Neural cell (in vitro differentiated cells): Measurements from ENCODE around the gene TXLNG. TPM values are rescaled to one million over a fixed set of nuclear protein-coding genes. Genes with fewer than 3 reads are reported as not detected.

Source experiments
- H2AFZ ChIP-seq: fragments of 200-600, 300-800 bp; sonication (generic), shearing (Covaris generic); 2 replicates; pipeline ENCODE4 v1.6.0; 2014; ENCODE audit warnings: low read depth, mild to moderate bottlenecking, antibody characterized with exemption, low read length, moderate library complexity
- H3F3A ChIP-seq: fragments of 200-600 bp; shearing (Covaris generic); 2 replicates; pipeline ENCODE4 v1.6.1; 2016; ENCODE audit warnings: mild to moderate bottlenecking, moderate library complexity, mixed read lengths, antibody characterized with exemption, low read length; ENCODE audit not compliant: insufficient read depth, poor library complexity, severe bottlenecking
- H3K27ac ChIP-seq: fragments of 200-600, 300-800 bp; sonication (generic), shearing (Covaris generic); 2 replicates; pipeline ENCODE4 v1.5.1; 2014; ENCODE audit warnings: mild to moderate bottlenecking, low read length, moderate library complexity
- H3K27me3 ChIP-seq: fragments of 300-800, 200-600 bp; sonication (generic), shearing (Covaris generic); 2 replicates; pipeline ENCODE4 v1.6.0; 2014; ENCODE audit warnings: mild to moderate bottlenecking, low read depth, low read length, moderate library complexity; ENCODE audit not compliant: insufficient read depth
- H3K36me3 ChIP-seq: fragments of 300-800, 200-600 bp; sonication (generic), shearing (Covaris generic); 2 replicates; pipeline ENCODE4 v1.5.1; 2014; ENCODE audit warnings: mild to moderate bottlenecking, antibody characterized with exemption, low read length, moderate library complexity; ENCODE audit not compliant: insufficient read depth
- H3K4me2 ChIP-seq: fragments of 300-800, 200-600 bp; sonication (generic), shearing (Covaris generic); 2 replicates; pipeline ENCODE4 v1.6.0; 2014; ENCODE audit warnings: mild to moderate bottlenecking, low read length
- H3K4me3 ChIP-seq: fragments of 300-800, 200-600 bp; sonication (generic), shearing (Covaris generic); 2 replicates; pipeline ENCODE4 v1.5.1; 2014; ENCODE audit warnings: mild to moderate bottlenecking, low read length, moderate library complexity
- H3K79me2 ChIP-seq: fragments of 200-600 bp; shearing (Covaris generic); replicated peaks from 2 replicates; pipeline ENCODE4 v1.6.0; 2014; ENCODE audit warnings: mild to moderate bottlenecking, low read length, moderate library complexity; ENCODE audit not compliant: insufficient read depth
- H3K9ac ChIP-seq: fragments of 300-800, 200-600 bp; sonication (generic), shearing (Covaris generic); 2 replicates; pipeline ENCODE4 v1.6.1; 2016; ENCODE audit warnings: mild to moderate bottlenecking, low read length, mixed read lengths
- H3K9me2 ChIP-seq: fragments of 200-600 bp; shearing (Covaris generic); 2 replicates; pipeline ENCODE4 v1.6.1; 2016; ENCODE audit warnings: mild to moderate bottlenecking, low read length, mixed read lengths; ENCODE audit not compliant: insufficient read depth
- H3K9me3 ChIP-seq: fragments of 200-600, 300-800 bp; sonication (generic), shearing (Covaris generic); 2 replicates; pipeline ENCODE4 v1.6.1; 2016; ENCODE audit warnings: mild to moderate bottlenecking, mixed run types, low read length, moderate library complexity, mixed read lengths
- H4K20me1 ChIP-seq: fragments of 200-600 bp; shearing (Covaris generic); 2 replicates; pipeline ENCODE4 v1.6.1; 2016; ENCODE audit warnings: mild to moderate bottlenecking, mixed run types; ENCODE audit not compliant: insufficient read depth
- CTCF ChIP-seq: fragments of 450-650 bp; IDR thresholded peaks from 2 replicates; pipeline ENCODE4 v1.5.1; 2014; ENCODE audit warnings: antibody characterized with exemption, mild to moderate bottlenecking, moderate library complexity; ENCODE audit not compliant: poor library complexity, severe bottlenecking
- EP300 ChIP-seq: fragments of 450-650 bp; conservative IDR thresholded peaks from 2 replicates; pipeline ENCODE4 v1.6.1; 2014; ENCODE audit warnings: antibody characterized with exemption, mild to moderate bottlenecking, moderate library complexity; ENCODE audit not compliant: poor library complexity, severe bottlenecking
- EZH2 ChIP-seq: fragments of 200-600, 300-800 bp; shearing (Covaris generic), sonication (generic); IDR thresholded peaks from 2 replicates; pipeline ENCODE4 v1.6.1; 2014; ENCODE audit warnings: antibody characterized with exemption, low read length, borderline replicate concordance, mild to moderate bottlenecking; ENCODE audit not compliant: insufficient read depth, poor library complexity, severe bottlenecking
- MXI1 ChIP-seq: fragments of 450-650 bp; conservative IDR thresholded peaks from 2 replicates; pipeline ENCODE4 v1.6.1; 2014; ENCODE audit warnings: antibody characterized with exemption, mild to moderate bottlenecking; ENCODE audit not compliant: poor library complexity, severe bottlenecking
- POLR2AphosphoS5 ChIP-seq: IDR thresholded peaks from 2 replicates; pipeline ENCODE4 v1.6.1; 2012
- RAD21 ChIP-seq: fragments of 450-650 bp; conservative IDR thresholded peaks from 2 replicates; pipeline ENCODE4 v1.6.1; 2014; ENCODE audit warnings: antibody characterized with exemption, mild to moderate bottlenecking, moderate library complexity
- REST ChIP-seq: IDR thresholded peaks from 2 replicates; pipeline ENCODE4 v1.6.1; 2012; ENCODE audit warnings: borderline replicate concordance
- SMC3 ChIP-seq: fragments of 450-650 bp; conservative IDR thresholded peaks from 2 replicates; pipeline ENCODE4 v1.6.1; 2014; ENCODE audit warnings: antibody characterized with exemption, mild to moderate bottlenecking, moderate library complexity; ENCODE audit not compliant: poor library complexity
- TAF1 ChIP-seq: IDR thresholded peaks from 2 replicates; pipeline ENCODE4 v1.6.1; 2012; ENCODE audit warnings: low read depth
- polyA plus RNA-seq: library from polyadenylated mRNA; depleted of rRNA; stranded (reverse); fragments of >200 nt; gene quantifications from 2 replicates; pipeline ENCODE4 v1.2.3, GENCODE V29; 2014

TXLNG gene
- polyA plus RNA-seq, 1 donor from 2014 or later = 24.2 TPM

- Histone ChIP-seq H3K9ac (peak overlapping the region; percentile 9), H3K4me3 (no peak overlapping the region), H3K79me2 (no peaks in the 10 kb centered on the region), H3K9me2 (no peaks in the 10 kb centered on the region), H3K4me2 (no peak overlapping the region), H4K20me1 (no peaks in the 10 kb centered on the region), H3F3A (no peaks in the 10 kb centered on the region), H3K27ac (peak overlapping the region; percentile 58), H3K27me3 (no peaks in the 10 kb centered on the region), H2AFZ (no peak overlapping the region), H3K9me3 (no peaks in the 10 kb centered on the region), H3K36me3 (no peaks in the 10 kb centered on the region)
- TF ChIP-seq EP300 (peak; percentile 46), SMC3 (no peak), POLR2AphosphoS5 (peak; percentile 56), MXI1 (no peak), TAF1 (no peak), RAD21 (no peak), CTCF (no peak), REST (no peak), EZH2 (no peak)
These were observed 20.7 kb upstream of the TXLNG start for GRCh38 chrX:16765594-16765993.

- Histone ChIP-seq H3K4me2 (no peak overlapping the region), H3K36me3 (no peaks in the 10 kb centered on the region), H3K27me3 (no peaks in the 10 kb centered on the region), H3K9me3 (no peaks in the 10 kb centered on the region), H3K4me3 (no peak overlapping the region), H2AFZ (no peak overlapping the region), H3F3A (no peaks in the 10 kb centered on the region), H3K27ac (peak overlapping the region; percentile 57), H4K20me1 (no peaks in the 10 kb centered on the region), H3K9ac (no peak overlapping the region), H3K79me2 (no peaks in the 10 kb centered on the region), H3K9me2 (no peaks in the 10 kb centered on the region)
- no peak for TF ChIP-seq SMC3
- no peak for TF ChIP-seq REST
- no peak for TF ChIP-seq RAD21
- TF ChIP-seq CTCF = no peak
- TF ChIP-seq TAF1 = no peak
- no peak for TF ChIP-seq EZH2
- no peak for TF ChIP-seq POLR2AphosphoS5
- no peak for TF ChIP-seq EP300
- no peak for TF ChIP-seq MXI1
These were observed 15.2 kb upstream of the TXLNG start for GRCh38 chrX:16770970-16771482.
